ENCODE results near the gene MRM1. TPM values are rescaled to one million over a fixed set of nuclear protein-coding genes. Genes with fewer than 3 reads are reported as not detected.

MRM1 gene
- total and polyA plus RNA-seq, 2 experiments from 2014 or later = 7.6 to 20.4 TPM

DNA sequence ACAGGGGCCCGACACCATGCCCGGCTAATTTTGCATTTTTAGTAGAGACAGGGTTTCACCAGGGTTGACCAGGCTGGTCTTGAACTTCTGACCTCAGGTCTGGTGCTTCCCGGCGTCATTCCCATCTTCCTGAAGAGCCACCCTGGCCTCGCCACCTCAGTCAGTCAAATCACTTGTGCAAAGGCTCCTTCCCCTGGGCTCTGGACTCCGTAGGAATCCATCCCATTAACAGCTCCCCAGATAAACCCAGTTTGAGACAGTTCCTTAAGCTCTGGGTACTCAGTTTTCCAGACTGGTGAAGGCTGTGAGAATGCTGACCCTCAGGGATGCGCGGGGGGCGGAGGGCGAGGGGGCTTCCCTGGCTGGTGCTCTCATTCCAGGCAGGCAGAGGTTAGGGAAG, 39.5 kb downstream of the MRM1 start:
- Mint-ChIP-seq H3K9me3 (no peaks in the 10 kb centered on the region), H3K36me3 (ENCODE audit: low read depth) (no peaks in the 10 kb centered on the region)

More for the DNA sequence above, 39.5 kb downstream of the MRM1 start:
- peaks cover 26% of the 10 kb centered on the region for H3K4me1 Mint-ChIP-seq
- H3K27me3 Mint-ChIP-seq (ENCODE audit: insufficient read depth, low read depth, poor library complexity) = peaks cover 55% of the 10 kb centered on the region
- Histone ChIP-seq H3K79me2 (replicated peaks; ENCODE audit: insufficient read depth) (no peaks in the 10 kb centered on the region), H3K9me2 (ENCODE audit: insufficient read depth) (no peaks in the 10 kb centered on the region), H3K36me3 (ENCODE audit: insufficient read depth) (no peaks in the 10 kb centered on the region), H3K27ac (ENCODE audit: low read depth) (no peak overlapping the region), H3K4me2 (peak overlapping the region; percentile 99), H4K20me1 (replicated peaks; ENCODE audit: insufficient read depth) (no peaks in the 10 kb centered on the region; the same call in 1 of the 2 replicates), H3F3A (replicated peaks; ENCODE audit: low read depth) (peaks cover 11% of the 10 kb centered on the region), H2AFZ (peak overlapping the region; percentile 99), H3K4me3 (peak overlapping the region; percentile 82), H3K27me3 (ENCODE audit: insufficient read depth) (peaks cover 66% of the 10 kb centered on the region), H3K4me1 (ENCODE audit: insufficient read depth) (peaks cover 16% of the 10 kb centered on the region; the same call in 1 of the 2 replicates)
- DNase-seq (ENCODE audit: low spot score) = peak; percentile 29
- H3K27ac Mint-ChIP-seq = no peak overlapping the region
- TF ChIP-seq EZH2 (IDR thresholded peaks at IDR 0.05; ENCODE audit: low read depth, unreplicated experiment) (no peak), STAT1 (IDR thresholded peaks at IDR 0.05; ENCODE audit: unreplicated experiment) (no peak), JUNB (IDR thresholded peaks at IDR 0.05; ENCODE audit: unreplicated experiment) (no peak), CREB1 (CRISPR knock-in tag; IDR thresholded peaks at IDR 0.05; ENCODE audit: low read depth) (no peak), NANOG (IDR thresholded peaks at IDR 0.05; ENCODE audit: borderline replicate concordance) (no peak), EZH2phosphoT487 (IDR thresholded peaks at IDR 0.05; ENCODE audit: unreplicated experiment) (no peak), POLR2AphosphoS5 (IDR thresholded peaks at IDR 0.05; ENCODE audit: low read depth) (no peak), ZNF114 (CRISPR knock-in tag; IDR thresholded peaks at IDR 0.05) (no peak), ZNF331 (CRISPR knock-in tag; IDR thresholded peaks at IDR 0.05; ENCODE audit: low read depth) (no peak)
- TF ChIP-seq, protein P1, sequence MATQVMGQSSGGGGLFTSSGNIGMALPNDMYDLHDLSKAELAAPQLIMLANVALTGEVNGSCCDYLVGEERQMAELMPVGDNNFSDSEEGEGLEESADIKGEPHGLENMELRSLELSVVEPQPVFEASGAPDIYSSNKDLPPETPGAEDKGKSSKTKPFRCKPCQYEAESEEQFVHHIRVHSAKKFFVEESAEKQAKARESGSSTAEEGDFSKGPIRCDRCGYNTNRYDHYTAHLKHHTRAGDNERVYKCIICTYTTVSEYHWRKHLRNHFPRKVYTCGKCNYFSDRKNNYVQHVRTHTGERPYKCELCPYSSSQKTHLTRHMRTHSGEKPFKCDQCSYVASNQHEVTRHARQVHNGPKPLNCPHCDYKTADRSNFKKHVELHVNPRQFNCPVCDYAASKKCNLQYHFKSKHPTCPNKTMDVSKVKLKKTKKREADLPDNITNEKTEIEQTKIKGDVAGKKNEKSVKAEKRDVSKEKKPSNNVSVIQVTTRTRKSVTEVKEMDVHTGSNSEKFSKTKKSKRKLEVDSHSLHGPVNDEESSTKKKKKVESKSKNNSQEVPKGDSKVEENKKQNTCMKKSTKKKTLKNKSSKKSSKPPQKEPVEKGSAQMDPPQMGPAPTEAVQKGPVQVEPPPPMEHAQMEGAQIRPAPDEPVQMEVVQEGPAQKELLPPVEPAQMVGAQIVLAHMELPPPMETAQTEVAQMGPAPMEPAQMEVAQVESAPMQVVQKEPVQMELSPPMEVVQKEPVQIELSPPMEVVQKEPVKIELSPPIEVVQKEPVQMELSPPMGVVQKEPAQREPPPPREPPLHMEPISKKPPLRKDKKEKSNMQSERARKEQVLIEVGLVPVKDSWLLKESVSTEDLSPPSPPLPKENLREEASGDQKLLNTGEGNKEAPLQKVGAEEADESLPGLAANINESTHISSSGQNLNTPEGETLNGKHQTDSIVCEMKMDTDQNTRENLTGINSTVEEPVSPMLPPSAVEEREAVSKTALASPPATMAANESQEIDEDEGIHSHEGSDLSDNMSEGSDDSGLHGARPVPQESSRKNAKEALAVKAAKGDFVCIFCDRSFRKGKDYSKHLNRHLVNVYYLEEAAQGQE (IDR thresholded peaks at IDR 0.05; ENCODE audit: unreplicated experiment) = no peak
- TF ChIP-seq, protein P2, sequence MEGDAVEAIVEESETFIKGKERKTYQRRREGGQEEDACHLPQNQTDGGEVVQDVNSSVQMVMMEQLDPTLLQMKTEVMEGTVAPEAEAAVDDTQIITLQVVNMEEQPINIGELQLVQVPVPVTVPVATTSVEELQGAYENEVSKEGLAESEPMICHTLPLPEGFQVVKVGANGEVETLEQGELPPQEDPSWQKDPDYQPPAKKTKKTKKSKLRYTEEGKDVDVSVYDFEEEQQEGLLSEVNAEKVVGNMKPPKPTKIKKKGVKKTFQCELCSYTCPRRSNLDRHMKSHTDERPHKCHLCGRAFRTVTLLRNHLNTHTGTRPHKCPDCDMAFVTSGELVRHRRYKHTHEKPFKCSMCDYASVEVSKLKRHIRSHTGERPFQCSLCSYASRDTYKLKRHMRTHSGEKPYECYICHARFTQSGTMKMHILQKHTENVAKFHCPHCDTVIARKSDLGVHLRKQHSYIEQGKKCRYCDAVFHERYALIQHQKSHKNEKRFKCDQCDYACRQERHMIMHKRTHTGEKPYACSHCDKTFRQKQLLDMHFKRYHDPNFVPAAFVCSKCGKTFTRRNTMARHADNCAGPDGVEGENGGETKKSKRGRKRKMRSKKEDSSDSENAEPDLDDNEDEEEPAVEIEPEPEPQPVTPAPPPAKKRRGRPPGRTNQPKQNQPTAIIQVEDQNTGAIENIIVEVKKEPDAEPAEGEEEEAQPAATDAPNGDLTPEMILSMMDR (conservative IDR thresholded peaks at IDR 0.05; ENCODE audit: low read depth in 2 of 2) = no peak
- TF ChIP-seq, protein P3, sequence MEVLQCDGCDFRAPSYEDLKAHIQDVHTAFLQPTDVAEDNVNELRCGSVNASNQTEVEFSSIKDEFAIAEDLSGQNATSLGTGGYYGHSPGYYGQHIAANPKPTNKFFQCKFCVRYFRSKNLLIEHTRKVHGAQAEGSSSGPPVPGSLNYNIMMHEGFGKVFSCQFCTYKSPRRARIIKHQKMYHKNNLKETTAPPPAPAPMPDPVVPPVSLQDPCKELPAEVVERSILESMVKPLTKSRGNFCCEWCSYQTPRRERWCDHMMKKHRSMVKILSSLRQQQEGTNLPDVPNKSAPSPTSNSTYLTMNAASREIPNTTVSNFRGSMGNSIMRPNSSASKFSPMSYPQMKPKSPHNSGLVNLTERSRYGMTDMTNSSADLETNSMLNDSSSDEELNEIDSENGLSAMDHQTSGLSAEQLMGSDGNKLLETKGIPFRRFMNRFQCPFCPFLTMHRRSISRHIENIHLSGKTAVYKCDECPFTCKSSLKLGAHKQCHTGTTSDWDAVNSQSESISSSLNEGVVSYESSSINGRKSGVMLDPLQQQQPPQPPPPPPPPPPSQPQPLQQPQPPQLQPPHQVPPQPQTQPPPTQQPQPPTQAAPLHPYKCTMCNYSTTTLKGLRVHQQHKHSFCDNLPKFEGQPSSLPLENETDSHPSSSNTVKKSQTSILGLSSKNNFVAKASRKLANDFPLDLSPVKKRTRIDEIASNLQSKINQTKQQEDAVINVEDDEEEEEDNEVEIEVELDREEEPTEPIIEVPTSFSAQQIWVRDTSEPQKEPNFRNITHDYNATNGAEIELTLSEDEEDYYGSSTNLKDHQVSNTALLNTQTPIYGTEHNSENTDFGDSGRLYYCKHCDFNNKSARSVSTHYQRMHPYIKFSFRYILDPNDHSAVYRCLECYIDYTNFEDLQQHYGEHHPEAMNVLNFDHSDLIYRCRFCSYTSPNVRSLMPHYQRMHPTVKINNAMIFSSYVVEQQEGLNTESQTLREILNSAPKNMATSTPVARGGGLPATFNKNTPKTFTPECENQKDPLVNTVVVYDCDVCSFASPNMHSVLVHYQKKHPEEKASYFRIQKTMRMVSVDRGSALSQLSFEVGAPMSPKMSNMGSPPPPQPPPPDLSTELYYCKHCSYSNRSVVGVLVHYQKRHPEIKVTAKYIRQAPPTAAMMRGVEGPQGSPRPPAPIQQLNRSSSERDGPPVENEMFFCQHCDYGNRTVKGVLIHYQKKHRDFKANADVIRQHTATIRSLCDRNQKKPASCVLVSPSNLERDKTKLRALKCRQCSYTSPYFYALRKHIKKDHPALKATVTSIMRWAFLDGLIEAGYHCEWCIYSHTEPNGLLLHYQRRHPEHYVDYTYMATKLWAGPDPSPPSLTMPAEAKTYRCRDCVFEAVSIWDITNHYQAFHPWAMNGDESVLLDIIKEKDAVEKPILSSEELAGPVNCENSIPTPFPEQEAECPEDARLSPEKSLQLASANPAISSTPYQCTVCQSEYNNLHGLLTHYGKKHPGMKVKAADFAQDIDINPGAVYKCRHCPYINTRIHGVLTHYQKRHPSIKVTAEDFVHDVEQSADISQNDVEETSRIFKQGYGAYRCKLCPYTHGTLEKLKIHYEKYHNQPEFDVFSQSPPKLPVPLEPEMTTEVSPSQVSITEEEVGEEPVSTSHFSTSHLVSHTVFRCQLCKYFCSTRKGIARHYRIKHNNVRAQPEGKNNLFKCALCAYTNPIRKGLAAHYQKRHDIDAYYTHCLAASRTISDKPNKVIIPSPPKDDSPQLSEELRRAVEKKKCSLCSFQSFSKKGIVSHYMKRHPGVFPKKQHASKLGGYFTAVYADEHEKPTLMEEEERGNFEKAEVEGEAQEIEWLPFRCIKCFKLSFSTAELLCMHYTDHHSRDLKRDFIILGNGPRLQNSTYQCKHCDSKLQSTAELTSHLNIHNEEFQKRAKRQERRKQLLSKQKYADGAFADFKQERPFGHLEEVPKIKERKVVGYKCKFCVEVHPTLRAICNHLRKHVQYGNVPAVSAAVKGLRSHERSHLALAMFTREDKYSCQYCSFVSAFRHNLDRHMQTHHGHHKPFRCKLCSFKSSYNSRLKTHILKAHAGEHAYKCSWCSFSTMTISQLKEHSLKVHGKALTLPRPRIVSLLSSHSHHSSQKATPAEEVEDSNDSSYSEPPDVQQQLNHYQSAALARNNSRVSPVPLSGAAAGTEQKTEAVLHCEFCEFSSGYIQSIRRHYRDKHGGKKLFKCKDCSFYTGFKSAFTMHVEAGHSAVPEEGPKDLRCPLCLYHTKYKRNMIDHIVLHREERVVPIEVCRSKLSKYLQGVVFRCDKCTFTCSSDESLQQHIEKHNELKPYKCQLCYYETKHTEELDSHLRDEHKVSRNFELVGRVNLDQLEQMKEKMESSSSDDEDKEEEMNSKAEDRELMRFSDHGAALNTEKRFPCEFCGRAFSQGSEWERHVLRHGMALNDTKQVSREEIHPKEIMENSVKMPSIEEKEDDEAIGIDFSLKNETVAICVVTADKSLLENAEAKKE (CRISPR knock-in tag; IDR thresholded peaks at IDR 0.05) = no peak
- TF ChIP-seq, protein P4, sequence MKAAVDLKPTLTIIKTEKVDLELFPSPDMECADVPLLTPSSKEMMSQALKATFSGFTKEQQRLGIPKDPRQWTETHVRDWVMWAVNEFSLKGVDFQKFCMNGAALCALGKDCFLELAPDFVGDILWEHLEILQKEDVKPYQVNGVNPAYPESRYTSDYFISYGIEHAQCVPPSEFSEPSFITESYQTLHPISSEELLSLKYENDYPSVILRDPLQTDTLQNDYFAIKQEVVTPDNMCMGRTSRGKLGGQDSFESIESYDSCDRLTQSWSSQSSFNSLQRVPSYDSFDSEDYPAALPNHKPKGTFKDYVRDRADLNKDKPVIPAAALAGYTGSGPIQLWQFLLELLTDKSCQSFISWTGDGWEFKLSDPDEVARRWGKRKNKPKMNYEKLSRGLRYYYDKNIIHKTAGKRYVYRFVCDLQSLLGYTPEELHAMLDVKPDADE (IDR thresholded peaks at IDR 0.05) = no peak
- ATAC-seq = no peak; the same call in 2 of the 3 replicates
- peak overlapping the region; percentile 52; the same call in 2 of the 3 replicates for H3K4me3 Mint-ChIP-seq
